A549 (cell line): Measurements from ENCODE around the gene MROH2A. TPM values are rescaled to one million over a fixed set of nuclear protein-coding genes. Genes with fewer than 3 reads are reported as not detected.

Experiments used
- ATAC-seq, 2 experiments: fragments of 200-7000 bp in 1 of 2; fragments of >200 bp in 1 of 2; cut with Nextera tagmentation in 1 of 2; cut with Tn5 transposase in 1 of 2; 3 replicates each; pipeline versions ENCODE4 v1.8.0 to v1.9.1; 2018 to 2020; ENCODE audit warnings: mild to moderate bottlenecking in 1 of 2, moderate library complexity in 1 of 2
- CTCF ChIA-PET: fragments of 300-600 bp; sonication (Branson Sonifier 250); formaldehyde crosslinking; extraction: SDS; loops from one replicate; lab custom pipeline; 2021; ENCODE audit warnings: antibody characterized with exemption, inconsistent platforms; lab: Yijun Ruan, JAX
- POLR2A ChIA-PET: fragments of 350-600 bp; formaldehyde crosslinking; extraction: SDS; loops from one replicate; lab custom pipeline; 2021; ENCODE audit warnings: antibody characterized with exemption, inconsistent platforms; lab: Yijun Ruan, JAX
- DNase-seq, 2 experiments: peaks; one replicate each; pipeline versions ENCODE4 v3.0.0 to v3.0.0-alpha.2; 2011 to 2016; ENCODE audit warnings: low read depth in 1 of 2, low spot score in 1 of 2
- FAIRE-seq: peaks from 2 replicates; lab custom pipeline; 2011; peaks lifted over from hg19 to GRCh38; lab: Jason Lieb, UNC
- H3K27ac ChIP-seq, 2 experiments: fragments of >200 bp; sonication (Bioruptor Twin); formaldehyde crosslinking; 3 replicates each; pipeline ENCODE4 v1.5.1; 2016 to 2017
- H3K4me1 ChIP-seq: fragments of >200 bp; sonication (Bioruptor Twin); formaldehyde crosslinking; 3 replicates; pipeline ENCODE4 v1.6.1; 2016
- H3K4me2 ChIP-seq: fragments of >200 bp; sonication (Bioruptor Twin); formaldehyde crosslinking; 3 replicates; pipeline ENCODE4 v1.6.1; 2016
- H3K4me3 ChIP-seq: fragments of >200 bp; sonication (Bioruptor Twin); formaldehyde crosslinking; 3 replicates; pipeline ENCODE4 v1.5.1; 2016
- H3K9me3 ChIP-seq: fragments of >200 bp; sonication (Bioruptor Twin); formaldehyde crosslinking; 3 replicates; pipeline ENCODE4 v1.6.1; 2016
- ATOH8 ChIP-seq: fragments of 250-450 bp; sonication (Bioruptor Pico); IDR thresholded peaks from 2 replicates; pipeline ENCODE4 v1.5.0; 2020; ENCODE audit warnings: low read depth, mild to moderate bottlenecking, moderate library complexity
- CBX2 ChIP-seq: fragments of 200-600 bp; sonication (generic); IDR thresholded peaks from 2 replicates; pipeline ENCODE4 v1.6.1; 2016; ENCODE audit warnings: low read depth, mild to moderate bottlenecking, borderline replicate concordance
- CBX8 ChIP-seq: fragments of 200-600 bp; sonication (generic); IDR thresholded peaks from 2 replicates; pipeline ENCODE4 v1.6.1; 2016
- CHD2 ChIP-seq: fragments of 150-350 bp; IDR thresholded peaks from 2 replicates; pipeline ENCODE4 v1.6.1; 2014; ENCODE audit warnings: low read length; ENCODE audit not compliant: partially characterized antibody
- EHMT2 ChIP-seq: fragments of 200-600 bp; sonication (generic); IDR thresholded peaks from 2 replicates; pipeline ENCODE4 v1.6.1; 2016; ENCODE audit warnings: antibody characterized with exemption, low read depth, mild to moderate bottlenecking, moderate library complexity
- EP300 ChIP-seq, 2 experiments: fragments of >200 bp; sonication (Bioruptor Twin); formaldehyde crosslinking; IDR thresholded peaks; 2 replicates in 1 of 2; 3 replicates in 1 of 2; pipeline ENCODE4 v1.6.1; 2016 to 2017
- FOSB ChIP-seq: fragments of 250-450 bp; sonication (Bioruptor Pico); IDR thresholded peaks from 2 replicates; pipeline ENCODE4 v1.5.0; 2020; ENCODE audit warnings: mild to moderate bottlenecking, moderate library complexity
- FOXS1 ChIP-seq: fragments of 250-450 bp; sonication (Bioruptor Pico); IDR thresholded peaks from 2 replicates; pipeline ENCODE4 v1.5.0; 2020; ENCODE audit warnings: mild to moderate bottlenecking, moderate library complexity
- HES2 ChIP-seq: fragments of >200 bp; sonication (Bioruptor Twin); formaldehyde crosslinking; IDR thresholded peaks from 2 replicates; pipeline ENCODE4 v1.6.1; 2016
- HEYL ChIP-seq: fragments of 250-450 bp; sonication (Bioruptor Pico); IDR thresholded peaks from 2 replicates; pipeline ENCODE4 v1.8.0; 2021; ENCODE audit warnings: mild to moderate bottlenecking, moderate library complexity
- KDM5A ChIP-seq: fragments of 200-600 bp; sonication (generic); IDR thresholded peaks from 2 replicates; pipeline ENCODE4 v1.6.1; 2016; ENCODE audit warnings: antibody characterized with exemption, mild to moderate bottlenecking
- MAFK ChIP-seq: fragments of 450-650 bp; IDR thresholded peaks from 2 replicates; pipeline ENCODE4 v1.6.1; 2014; ENCODE audit not compliant: partially characterized antibody
- NPAS2 ChIP-seq: fragments of 250-450 bp; sonication (Bioruptor Pico); IDR thresholded peaks from 2 replicates; pipeline ENCODE4 v1.8.0; 2022; ENCODE audit warnings: mild to moderate bottlenecking, moderate library complexity, borderline replicate concordance
- PHF8 ChIP-seq: fragments of 200-600 bp; sonication (generic); IDR thresholded peaks from 2 replicates; pipeline ENCODE4 v1.6.1; 2016; ENCODE audit warnings: low read depth, mild to moderate bottlenecking, antibody characterized with exemption, moderate library complexity, borderline replicate concordance
- RAD21 ChIP-seq, 2 experiments: fragments of >200 bp in 1 of 2; sonication (Bioruptor Twin) in 1 of 2; formaldehyde crosslinking in 1 of 2; IDR thresholded peaks in 1 of 2; conservative IDR thresholded peaks in 1 of 2; 2 replicates in 1 of 2; 3 replicates in 1 of 2; pipeline ENCODE4 v1.6.1; 2012 to 2018; ENCODE audit warnings: inconsistent platforms in 1 of 2
- RCOR1 ChIP-seq: fragments of 150-350 bp; IDR thresholded peaks from 2 replicates; pipeline ENCODE4 v1.6.1; 2014; ENCODE audit warnings: antibody characterized with exemption, low read length, low read depth
- RFX5 ChIP-seq: fragments of 450-650 bp; IDR thresholded peaks from 2 replicates; pipeline ENCODE4 v1.7.1; 2014; ENCODE audit warnings: antibody characterized with exemption, mild to moderate bottlenecking, moderate library complexity
- RNF2 ChIP-seq: fragments of 200-600 bp; sonication (generic); IDR thresholded peaks from 2 replicates; pipeline ENCODE4 v1.6.1; 2016; ENCODE audit warnings: low read depth, mild to moderate bottlenecking, antibody characterized with exemption, moderate library complexity, borderline replicate concordance
- SREBF2 ChIP-seq: fragments of 450-650 bp; IDR thresholded peaks from 2 replicates; pipeline ENCODE4 v1.6.1; 2014; ENCODE audit warnings: mild to moderate bottlenecking, moderate library complexity
- ZC3H11A ChIP-seq: fragments of 450-650 bp; IDR thresholded peaks from 2 replicates; pipeline ENCODE4 v1.6.1; 2014; ENCODE audit warnings: antibody characterized with exemption, mild to moderate bottlenecking
- ZFP36 ChIP-seq: fragments of 450-650 bp; IDR thresholded peaks from 2 replicates; pipeline ENCODE4 v1.6.1; 2014; ENCODE audit warnings: borderline replicate concordance; ENCODE audit not compliant: partially characterized antibody
- ZNF302 ChIP-seq: fragments of 250-450 bp; sonication (Bioruptor Pico); IDR thresholded peaks from 2 replicates; pipeline ENCODE4 v1.9.0; 2021; ENCODE audit warnings: inconsistent platforms, mild to moderate bottlenecking, moderate library complexity
- ZSCAN20 ChIP-seq: fragments of 250-450 bp; sonication (Bioruptor Pico); IDR thresholded peaks from 2 replicates; pipeline ENCODE4 v1.8.0; 2022; ENCODE audit warnings: mild to moderate bottlenecking, moderate library complexity
- WGBS: methylation state at CpG from one replicate; pipeline ENCODE4 v1.1.6; 2017; ENCODE audit errors: missing lambda C conversion rate; 5-methylcytosine and 5-hydroxymethylcytosine counted together
- polyA plus RNA-seq, 4 experiments: library from polyadenylated mRNA; depleted of rRNA in 3 of 4; stranded (reverse); fragments of >200 nt; fragmentation: RNase III in 1 of 4; extraction: RNeasy Plus Mini Kit Qiagen cat#74134 plus additional on column Dnase treatment in 1 of 4; gene quantifications; 2 replicates in 3 of 4; 3 replicates in 1 of 4; pipeline ENCODE4 v1.2.3, GENCODE V29; 2011 to 2017
- TF ChIP-seq, protein P1 (sequence below): fragments of >200 bp; sonication (Bioruptor Twin); formaldehyde crosslinking; IDR thresholded peaks from 3 replicates; pipeline ENCODE4 v1.5.1; 2016
- TF ChIP-seq, protein P2 (sequence below): fragments of >200 bp; sonication (Bioruptor Twin); formaldehyde crosslinking; IDR thresholded peaks from 3 replicates; pipeline ENCODE4 v1.6.1; 2016

Gene MROH2A
- polyA plus RNA-seq, 2 of the 4 experiments (the other 2 are of a cell fraction) = 0.10 to 0.63 TPM

DNA sequence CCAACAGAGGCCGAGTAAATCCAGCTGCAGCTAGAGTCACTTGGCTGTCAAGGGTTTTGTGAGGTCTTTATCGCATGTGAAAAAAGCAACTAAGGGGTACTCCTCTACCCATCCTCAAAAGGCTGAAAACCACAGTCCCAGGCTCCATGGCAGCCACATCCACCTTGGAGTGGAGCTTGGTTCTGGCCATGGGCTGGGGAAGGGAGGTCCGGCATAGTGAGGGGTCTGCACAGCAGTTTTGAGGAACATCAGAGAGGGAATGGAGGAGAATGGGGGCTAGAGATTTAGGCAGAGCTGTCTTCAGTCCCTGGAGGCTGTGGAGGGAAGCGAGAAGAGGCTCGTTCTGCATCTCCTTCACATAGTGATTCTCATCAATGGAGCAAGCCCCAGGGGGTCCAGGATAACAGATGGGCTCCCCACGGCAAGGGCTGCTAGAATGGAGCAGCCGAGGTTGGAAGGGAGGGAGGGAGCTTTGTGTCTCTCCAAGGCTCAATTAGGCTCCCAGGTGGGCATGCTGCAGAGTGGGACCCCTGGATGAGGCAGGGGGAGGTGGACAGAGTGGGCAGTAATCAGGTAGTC is 21.0 kb downstream of the MROH2A start:
- TF ChIP-seq ZSCAN20 (CRISPR knock-in tag) = no peak
- TF ChIP-seq RAD21 (conservative IDR thresholded peaks at IDR 0.05 in 1 of 2, IDR thresholded peaks at IDR 0.05 in 1 of 2) = no peak
- no peak for TF ChIP-seq MAFK
- no peak for TF ChIP-seq HES2
- no peak for TF ChIP-seq NPAS2 (CRISPR knock-in tag)
- TF ChIP-seq ZC3H11A = no peak
- TF ChIP-seq SREBF2 = no peak
- no peak for TF ChIP-seq FOSB (CRISPR knock-in tag)
- TF ChIP-seq KDM5A = no peak
- no peak overlapping the region for H3K4me3 ChIP-seq
- H3K4me1 ChIP-seq = peaks cover 8% of the 10 kb centered on the region
- POLR2A ChIA-PET = no interaction called here
- no peak for DNase-seq
- ATAC-seq = no peak
- peak overlapping the region in 1 of 2 experiments; percentile 34; a peak in 1 of 6 replicates for H3K27ac ChIP-seq
- H3K4me2 ChIP-seq = no peak overlapping the region
- WGBS = 66% methylated on average over 7 of the region's 7 CpGs
- H3K9me3 ChIP-seq = no peaks in the 10 kb centered on the region
- no peak for FAIRE-seq
- CTCF ChIA-PET = interaction anchor here (0.6 to 0.8 kb wide), 2 partner anchors 33 to 457 kb away, joined by 4 read pairs; no protein-coding TSS in a partner anchor

DNA sequence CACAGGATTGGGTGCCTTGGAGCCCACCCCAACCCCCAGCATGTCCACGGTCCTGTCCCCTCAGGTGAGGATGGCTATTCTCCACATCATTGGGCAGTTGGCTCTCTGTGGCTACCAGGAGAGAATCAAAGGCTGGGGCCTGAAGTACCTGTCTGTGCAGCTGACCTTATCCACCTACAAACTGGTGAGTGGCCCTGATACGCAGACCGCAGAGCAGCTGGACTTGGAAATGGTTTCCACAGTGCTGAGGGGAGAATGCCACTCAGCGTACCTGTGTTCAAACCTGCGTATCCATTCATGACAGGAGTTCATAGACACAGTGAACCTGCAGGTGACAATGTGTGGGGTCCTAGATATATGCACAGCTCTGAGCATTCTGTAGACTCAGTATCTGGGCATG is 21.6 kb downstream of the MROH2A start:
- POLR2A ChIA-PET = no interaction called here
- 50% methylated on average over 5 of the region's 5 CpGs for WGBS
- Histone ChIP-seq H3K4me1 (peaks cover 8% of the 10 kb centered on the region), H3K4me3 (no peak overlapping the region), H3K27ac (peak overlapping the region in 1 of 2 experiments; percentile 34; a peak in 1 of 6 replicates), H3K4me2 (no peak overlapping the region), H3K9me3 (no peaks in the 10 kb centered on the region)
- TF ChIP-seq ZC3H11A = no peak
- TF ChIP-seq, protein P1, sequence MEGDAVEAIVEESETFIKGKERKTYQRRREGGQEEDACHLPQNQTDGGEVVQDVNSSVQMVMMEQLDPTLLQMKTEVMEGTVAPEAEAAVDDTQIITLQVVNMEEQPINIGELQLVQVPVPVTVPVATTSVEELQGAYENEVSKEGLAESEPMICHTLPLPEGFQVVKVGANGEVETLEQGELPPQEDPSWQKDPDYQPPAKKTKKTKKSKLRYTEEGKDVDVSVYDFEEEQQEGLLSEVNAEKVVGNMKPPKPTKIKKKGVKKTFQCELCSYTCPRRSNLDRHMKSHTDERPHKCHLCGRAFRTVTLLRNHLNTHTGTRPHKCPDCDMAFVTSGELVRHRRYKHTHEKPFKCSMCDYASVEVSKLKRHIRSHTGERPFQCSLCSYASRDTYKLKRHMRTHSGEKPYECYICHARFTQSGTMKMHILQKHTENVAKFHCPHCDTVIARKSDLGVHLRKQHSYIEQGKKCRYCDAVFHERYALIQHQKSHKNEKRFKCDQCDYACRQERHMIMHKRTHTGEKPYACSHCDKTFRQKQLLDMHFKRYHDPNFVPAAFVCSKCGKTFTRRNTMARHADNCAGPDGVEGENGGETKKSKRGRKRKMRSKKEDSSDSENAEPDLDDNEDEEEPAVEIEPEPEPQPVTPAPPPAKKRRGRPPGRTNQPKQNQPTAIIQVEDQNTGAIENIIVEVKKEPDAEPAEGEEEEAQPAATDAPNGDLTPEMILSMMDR = no peak
- TF ChIP-seq RCOR1 = no peak
- TF ChIP-seq, protein P2, sequence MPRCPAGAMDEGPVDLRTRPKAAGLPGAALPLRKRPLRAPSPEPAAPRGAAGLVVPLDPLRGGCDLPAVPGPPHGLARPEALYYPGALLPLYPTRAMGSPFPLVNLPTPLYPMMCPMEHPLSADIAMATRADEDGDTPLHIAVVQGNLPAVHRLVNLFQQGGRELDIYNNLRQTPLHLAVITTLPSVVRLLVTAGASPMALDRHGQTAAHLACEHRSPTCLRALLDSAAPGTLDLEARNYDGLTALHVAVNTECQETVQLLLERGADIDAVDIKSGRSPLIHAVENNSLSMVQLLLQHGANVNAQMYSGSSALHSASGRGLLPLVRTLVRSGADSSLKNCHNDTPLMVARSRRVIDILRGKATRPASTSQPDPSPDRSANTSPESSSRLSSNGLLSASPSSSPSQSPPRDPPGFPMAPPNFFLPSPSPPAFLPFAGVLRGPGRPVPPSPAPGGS = no peak
- FAIRE-seq = no peak
- no peak for ATAC-seq
- DNase-seq = no peak
- CTCF ChIA-PET = interaction anchor here (0.6 kb wide), 1 partner anchor 747 kb away, joined by 3 read pairs; no protein-coding TSS in a partner anchor

- ATAC-seq (no peak; a peak in 1 of 6 replicates), FAIRE-seq (no peak)
- TF ChIP-seq ZFP36 (no peak), CBX2 (no peak), ZSCAN20 (CRISPR knock-in tag) (no peak), ATOH8 (CRISPR knock-in tag) (no peak), EP300 (IDR thresholded peaks at IDR 0.05) (no peak), CHD2 (no peak), RNF2 (no peak), FOXS1 (CRISPR knock-in tag) (no peak), ZNF302 (CRISPR knock-in tag) (no peak), RFX5 (no peak), MAFK (no peak), CBX8 (no peak), EHMT2 (no peak), PHF8 (no peak), HEYL (no peak)
- TF ChIP-seq, protein P1 = no peak
Observed at GRCh38 chr2:233800208-233800607, 22.1 kb downstream of the MROH2A start.

More at GRCh38 chr2:233800208-233800607, 22.1 kb downstream of the MROH2A start:
- no peaks in the 10 kb centered on the region for H3K9me3 ChIP-seq
- H3K4me3 ChIP-seq = no peak overlapping the region
- no peak for DNase-seq
- peak overlapping the region in 1 of 2 experiments; percentile 34; a peak in 1 of 6 replicates for H3K27ac ChIP-seq
- H3K4me1 ChIP-seq = peaks cover 8% of the 10 kb centered on the region
- ChIA-PET POLR2A (no interaction called here), CTCF (interaction anchor here (0.5 to 0.6 kb wide), 2 partner anchors 227 to 748 kb away, joined by 3 read pairs; no protein-coding TSS in a partner anchor)
- 88% methylated on average over 7 of the region's 7 CpGs for WGBS
- no peak overlapping the region for H3K4me2 ChIP-seq
